ENCODE results near the gene RPS3. TPM values are rescaled to one million over a fixed set of nuclear protein-coding genes. Genes with fewer than 3 reads are reported as not detected.
"Not testable (repeated sequence)": the region's sequence is repeated elsewhere in the genome, so short reads cannot be mapped to it uniquely, and the experiment has no call there.

RPS3 gene
- total RNA-seq, 2 donors from 2014 or later, result 4,623 to 5,372 TPM

DNA sequence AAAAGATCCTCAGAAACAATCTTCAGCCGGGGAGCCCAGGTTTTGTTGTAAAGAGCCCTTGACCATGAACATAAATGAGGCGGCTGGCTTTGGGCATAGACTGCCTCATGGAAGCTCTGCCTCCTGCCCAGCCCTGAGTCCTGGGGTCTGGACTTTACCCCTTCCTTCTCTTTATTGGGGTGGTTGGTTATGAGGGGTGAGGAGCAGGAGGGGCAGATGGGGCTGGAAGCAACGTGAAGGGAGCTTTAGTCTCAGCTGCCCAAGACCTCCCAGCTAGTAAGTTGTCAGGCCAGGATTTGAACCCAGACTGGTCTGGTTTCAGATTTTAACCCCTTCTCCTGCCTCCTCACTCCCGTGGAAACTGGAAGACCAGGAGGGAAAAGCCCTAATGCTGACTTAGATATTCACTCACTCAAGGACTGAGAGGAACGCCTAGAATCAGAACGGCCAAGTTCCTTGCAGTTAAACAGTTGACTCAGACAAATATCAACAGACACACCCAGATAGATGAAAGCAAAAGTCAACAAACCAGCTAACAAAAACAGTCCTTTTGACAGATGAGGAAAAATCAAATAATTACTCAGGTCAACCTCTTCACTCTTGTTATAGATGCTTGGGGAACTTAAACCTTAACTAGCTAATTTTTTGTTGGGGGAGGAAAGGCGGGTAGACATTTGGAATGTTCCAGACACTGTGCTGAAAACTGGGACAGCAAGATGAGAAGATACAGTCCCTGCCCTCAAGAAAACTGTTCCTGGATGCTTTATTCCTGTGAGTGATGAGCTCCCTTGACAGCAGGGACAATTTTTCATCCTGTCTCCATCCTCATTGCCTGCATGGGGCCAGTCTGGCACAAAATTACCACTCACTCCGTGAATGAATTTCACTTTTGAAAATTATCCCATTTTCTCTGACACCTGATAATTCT lies 27.1 kb upstream of the RPS3 start:
- Mint-ChIP-seq H3K4me1 (no peaks in the 10 kb centered on the region), H3K4me3 (no peak overlapping the region), H3K9me3 (no peaks in the 10 kb centered on the region), H3K27ac (no peak overlapping the region), H3K27me3 (no peaks in the 10 kb centered on the region), H3K36me3 (ENCODE audit: low read depth) (no peaks in the 10 kb centered on the region)
- no peak for ATAC-seq (replicated peaks)

DNA sequence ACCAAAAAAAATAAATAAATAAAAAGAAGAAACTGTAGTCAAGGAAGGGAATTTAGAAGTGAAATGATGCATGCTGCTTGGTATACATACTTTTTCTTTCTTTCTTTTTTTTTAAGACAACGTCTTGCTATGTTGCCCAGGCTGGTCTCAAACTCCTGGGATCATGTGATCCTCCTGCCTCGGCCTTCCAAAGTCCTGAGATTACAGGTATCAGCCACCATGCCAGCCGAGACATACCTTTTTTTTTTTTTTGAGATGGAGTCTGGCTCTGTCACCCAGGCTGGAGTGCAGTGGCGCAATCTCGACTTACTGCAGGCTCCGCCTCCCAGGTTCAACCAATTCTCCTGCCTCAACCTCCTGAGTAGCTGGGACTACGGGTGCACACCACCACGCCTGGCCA lies 26.1 kb upstream of the RPS3 start:
- Mint-ChIP-seq H3K27ac (no peak overlapping the region), H3K36me3 (ENCODE audit: low read depth) (no peaks in the 10 kb centered on the region), H3K27me3 (no peaks in the 10 kb centered on the region), H3K4me3 (no peak overlapping the region), H3K4me1 (no peaks in the 10 kb centered on the region), H3K9me3 (no peaks in the 10 kb centered on the region)
- ATAC-seq (replicated peaks), result no peak

DNA sequence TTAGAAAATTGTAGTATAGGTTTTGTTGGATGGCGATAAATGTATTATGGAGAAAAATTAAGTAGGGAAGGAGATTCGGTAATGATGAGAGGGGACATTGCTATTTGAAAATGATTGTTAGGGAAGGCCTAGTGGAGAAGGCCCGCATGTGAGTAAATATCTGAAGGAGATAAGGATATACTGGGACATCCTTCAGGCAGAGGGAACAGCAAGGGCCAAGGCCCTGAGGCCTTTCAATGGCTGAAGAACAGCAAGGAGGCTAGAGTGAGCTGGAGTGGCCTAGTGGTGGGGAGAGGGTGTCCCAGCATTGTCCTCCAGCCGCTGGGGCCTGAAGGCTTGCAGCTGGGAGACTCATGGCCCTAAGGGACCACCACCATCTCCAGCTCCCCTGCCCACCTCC lies 24.7 kb upstream of the RPS3 start:
- H3K36me3 Mint-ChIP-seq (ENCODE audit: low read depth), result no peaks in the 10 kb centered on the region
- H3K4me1 Mint-ChIP-seq, result no peaks in the 10 kb centered on the region
- H3K27me3 Mint-ChIP-seq, result no peaks in the 10 kb centered on the region
- H3K27ac Mint-ChIP-seq, result no peak overlapping the region
- no peaks in the 10 kb centered on the region for H3K9me3 Mint-ChIP-seq
- ATAC-seq (replicated peaks), result no peak
- H3K4me3 Mint-ChIP-seq, result no peak overlapping the region

DNA sequence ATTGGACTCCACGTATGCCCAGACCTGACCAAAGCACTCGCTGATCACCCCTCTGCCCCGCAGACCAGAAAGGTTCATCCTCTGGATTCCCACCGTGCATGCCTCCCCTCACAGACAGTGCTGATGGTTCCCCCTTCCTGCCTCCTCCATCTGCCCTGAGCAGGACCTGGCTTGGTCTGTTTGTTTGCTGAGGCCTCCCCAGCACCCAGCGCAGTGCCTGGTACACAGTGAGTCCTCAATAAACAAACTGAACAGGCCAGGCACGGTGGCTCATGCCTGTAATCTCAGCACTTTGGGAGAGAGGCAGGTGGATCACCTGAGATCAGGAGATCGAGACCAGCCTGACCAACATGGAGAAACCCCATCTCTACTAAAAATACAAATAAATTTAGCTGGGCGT lies 23.7 kb upstream of the RPS3 start:
- Mint-ChIP-seq H3K4me1 (no peaks in the 10 kb centered on the region), H3K27me3 (no peaks in the 10 kb centered on the region), H3K36me3 (ENCODE audit: low read depth) (no peaks in the 10 kb centered on the region), H3K4me3 (no peak overlapping the region), H3K27ac (no peak overlapping the region), H3K9me3 (no peaks in the 10 kb centered on the region)
- ATAC-seq (replicated peaks), result no peak

DNA sequence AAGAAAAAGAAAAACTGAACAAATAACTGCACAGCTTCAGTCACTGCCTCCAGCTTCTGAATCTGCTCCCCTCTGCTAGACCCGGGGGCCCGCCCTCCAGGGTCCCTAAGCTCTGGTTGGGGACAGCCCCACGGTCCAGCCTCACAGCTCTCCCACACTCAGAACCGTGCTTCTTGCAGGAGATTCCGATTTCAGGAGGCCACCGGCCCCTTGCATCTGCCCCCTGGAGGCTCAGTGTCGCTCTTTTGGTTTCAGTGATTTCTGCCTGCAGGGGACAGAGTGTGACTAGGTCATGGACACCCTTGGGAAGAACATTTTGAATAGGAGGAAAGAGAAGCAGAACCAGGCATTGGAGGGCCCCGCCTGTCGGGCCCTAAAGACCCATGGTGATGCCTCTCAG lies 23.1 kb upstream of the RPS3 start:
- no peak overlapping the region for H3K4me3 Mint-ChIP-seq
- no peak for ATAC-seq (replicated peaks)
- H3K27me3 Mint-ChIP-seq, result no peaks in the 10 kb centered on the region
- no peaks in the 10 kb centered on the region for H3K9me3 Mint-ChIP-seq
- H3K36me3 Mint-ChIP-seq (ENCODE audit: low read depth), result no peaks in the 10 kb centered on the region
- H3K27ac Mint-ChIP-seq, result no peak overlapping the region
- no peaks in the 10 kb centered on the region for H3K4me1 Mint-ChIP-seq

DNA sequence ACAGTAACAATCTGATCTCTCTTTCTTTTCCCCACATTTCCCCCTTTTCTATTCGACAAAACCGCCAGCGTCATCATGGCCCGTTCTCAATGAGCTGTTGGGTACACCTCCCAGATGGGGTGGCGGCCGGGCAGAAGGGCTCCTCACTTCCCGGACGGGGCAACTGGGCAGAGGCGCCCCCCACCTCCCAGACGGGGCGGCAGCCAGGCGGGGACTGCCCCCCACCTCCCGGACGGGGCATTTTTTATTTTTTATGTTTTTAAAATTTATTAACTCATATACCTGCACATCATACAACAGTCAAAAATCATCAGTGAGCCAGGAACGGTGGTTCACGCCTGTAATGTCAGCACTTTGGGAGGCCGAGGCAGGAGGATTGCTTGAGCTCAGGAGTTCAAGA lies 20.5 kb upstream of the RPS3 start:
- not testable (repeated sequence) for H3K36me3 Mint-ChIP-seq (ENCODE audit: low read depth); H3K27me3 Mint-ChIP-seq; H3K27ac Mint-ChIP-seq; H3K4me3 Mint-ChIP-seq; H3K4me1 Mint-ChIP-seq; ATAC-seq (replicated peaks); H3K9me3 Mint-ChIP-seq

DNA sequence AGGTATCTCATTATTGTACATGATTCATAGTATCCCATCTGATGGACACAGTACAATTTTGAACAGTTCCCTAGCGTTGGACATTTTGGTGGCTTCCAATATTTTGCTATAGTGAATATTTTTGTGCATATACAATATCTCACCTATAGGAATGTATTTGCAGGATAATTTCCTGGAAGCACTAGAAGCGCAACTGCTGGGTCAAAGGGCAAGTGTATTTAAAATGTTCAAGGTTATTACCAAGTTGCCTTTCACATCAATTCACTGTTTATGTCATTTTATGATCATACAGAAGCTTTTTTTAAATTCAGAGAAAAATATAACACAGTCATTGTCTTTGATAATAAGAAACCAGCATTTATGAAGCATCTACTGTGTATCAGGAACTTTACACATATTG lies 19.1 kb upstream of the RPS3 start:
- no peak overlapping the region for H3K4me3 Mint-ChIP-seq
- ATAC-seq (replicated peaks), result no peak
- H3K9me3 Mint-ChIP-seq, result no peaks in the 10 kb centered on the region
- peak overlapping the region; percentile 27 for H3K27ac Mint-ChIP-seq
- H3K27me3 Mint-ChIP-seq, result no peaks in the 10 kb centered on the region
- no peaks in the 10 kb centered on the region for H3K36me3 Mint-ChIP-seq (ENCODE audit: low read depth)
- peaks cover 9% of the 10 kb centered on the region for H3K4me1 Mint-ChIP-seq

DNA sequence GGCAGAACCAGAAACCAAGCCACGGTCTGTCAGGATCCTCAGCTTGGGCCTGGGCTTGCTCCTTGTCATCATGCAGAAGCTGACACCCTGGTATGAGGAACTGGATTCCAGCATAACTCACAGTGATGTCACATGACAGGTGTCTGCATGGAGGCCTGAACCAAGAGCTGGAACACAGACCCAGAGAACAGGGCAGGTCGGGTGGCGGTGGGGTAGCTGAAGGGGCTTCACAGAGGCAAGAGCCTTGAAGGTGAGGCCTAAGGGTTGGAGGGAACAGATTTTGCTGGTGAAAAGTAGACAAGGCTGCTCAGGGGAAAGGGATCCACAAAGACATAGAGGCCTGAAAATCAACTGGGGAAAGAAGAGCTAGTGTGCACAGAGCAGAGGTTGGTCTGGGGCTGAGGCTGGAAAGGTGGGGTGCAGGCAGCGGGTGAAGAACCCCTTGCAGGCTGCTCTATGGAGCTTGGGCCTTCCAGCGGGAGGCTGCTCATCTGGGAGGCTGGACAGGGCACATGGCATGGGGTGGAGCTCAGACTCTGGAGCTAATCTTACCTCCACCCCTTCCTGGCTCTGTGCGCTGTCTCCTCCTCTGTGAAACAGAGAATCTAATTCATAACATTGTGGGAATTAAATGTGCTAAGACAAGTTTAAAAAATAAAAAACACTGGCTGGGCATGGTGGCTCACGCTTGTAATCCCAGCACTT lies 18.4 kb upstream of the RPS3 start:
- H3K36me3 Mint-ChIP-seq (ENCODE audit: low read depth), result no peaks in the 10 kb centered on the region
- no peaks in the 10 kb centered on the region for H3K9me3 Mint-ChIP-seq
- ATAC-seq (replicated peaks), result no peak

DNA sequence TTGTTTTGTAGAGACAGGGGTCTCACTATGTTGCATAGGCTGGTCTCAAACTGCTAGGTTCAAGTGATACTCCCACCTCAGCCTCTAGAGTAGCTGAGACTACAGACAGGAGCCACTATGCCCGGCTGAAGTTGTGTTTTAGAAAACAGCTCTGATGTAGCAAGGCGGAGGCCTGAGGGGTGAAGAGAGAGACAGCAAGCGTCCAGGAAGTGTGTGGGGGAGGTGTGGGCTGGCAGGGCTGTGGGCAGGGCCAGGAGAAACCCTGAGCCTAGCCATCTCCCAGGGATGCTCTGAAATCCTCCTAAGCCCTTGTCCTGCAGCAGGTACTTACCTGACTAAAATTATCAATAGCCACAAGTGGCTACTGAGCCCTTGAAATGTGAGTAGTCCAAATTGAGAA lies 16.1 kb upstream of the RPS3 start:
- no peaks in the 10 kb centered on the region for H3K9me3 Mint-ChIP-seq
- no peak for ATAC-seq (replicated peaks)
- no peaks in the 10 kb centered on the region for H3K36me3 Mint-ChIP-seq (ENCODE audit: low read depth)
- H3K27ac Mint-ChIP-seq, result peak overlapping the region; percentile 68
- peak overlapping the region; percentile 7 for H3K4me3 Mint-ChIP-seq
- peaks cover 9% of the 10 kb centered on the region for H3K4me1 Mint-ChIP-seq
- H3K27me3 Mint-ChIP-seq, result no peaks in the 10 kb centered on the region

More for the DNA sequence above, 18.4 kb upstream of the RPS3 start:
- H3K4me1 Mint-ChIP-seq, result peaks cover 9% of the 10 kb centered on the region
- peak overlapping the region; percentile 27 for H3K27ac Mint-ChIP-seq
- no peaks in the 10 kb centered on the region for H3K27me3 Mint-ChIP-seq
- no peak overlapping the region for H3K4me3 Mint-ChIP-seq

DNA sequence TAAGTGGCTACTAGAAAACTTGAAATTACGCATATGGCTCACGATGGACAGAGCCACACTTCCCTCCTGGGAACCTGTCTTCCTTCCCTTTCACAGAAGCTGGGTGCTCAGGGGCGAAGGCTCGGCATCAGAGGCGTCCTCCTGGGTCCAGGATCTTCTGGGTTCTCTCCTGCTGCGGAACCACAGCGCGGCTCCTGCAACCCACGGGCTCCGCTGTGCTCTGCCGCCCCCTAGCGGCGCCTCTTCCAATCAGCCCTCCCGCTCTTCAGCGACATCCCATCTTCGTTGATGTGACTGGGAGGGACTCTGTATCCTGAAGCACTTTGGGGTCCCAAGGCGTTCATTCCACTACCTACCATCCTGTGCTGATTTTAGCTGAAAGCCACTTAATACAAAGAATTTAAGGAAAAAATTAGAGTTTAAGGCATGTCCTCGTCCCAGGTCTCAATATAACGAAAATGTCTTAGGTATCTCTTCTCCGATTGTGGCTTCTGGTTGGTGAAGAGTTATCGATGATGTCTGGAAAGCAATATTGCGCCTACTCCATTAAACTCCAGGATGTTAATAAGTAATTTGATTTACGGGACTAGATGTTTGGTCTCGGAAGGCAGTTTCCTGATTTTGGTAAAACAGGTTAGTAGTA lies 14.8 kb upstream of the RPS3 start:
- ATAC-seq (replicated peaks), result peak; percentile 85
- Mint-ChIP-seq H3K9me3 (no peaks in the 10 kb centered on the region), H3K36me3 (ENCODE audit: low read depth) (no peaks in the 10 kb centered on the region), H3K27ac (peak overlapping the region; percentile 5), H3K4me1 (peaks cover 9% of the 10 kb centered on the region), H3K4me3 (peak overlapping the region; percentile 17), H3K27me3 (no peaks in the 10 kb centered on the region)

DNA sequence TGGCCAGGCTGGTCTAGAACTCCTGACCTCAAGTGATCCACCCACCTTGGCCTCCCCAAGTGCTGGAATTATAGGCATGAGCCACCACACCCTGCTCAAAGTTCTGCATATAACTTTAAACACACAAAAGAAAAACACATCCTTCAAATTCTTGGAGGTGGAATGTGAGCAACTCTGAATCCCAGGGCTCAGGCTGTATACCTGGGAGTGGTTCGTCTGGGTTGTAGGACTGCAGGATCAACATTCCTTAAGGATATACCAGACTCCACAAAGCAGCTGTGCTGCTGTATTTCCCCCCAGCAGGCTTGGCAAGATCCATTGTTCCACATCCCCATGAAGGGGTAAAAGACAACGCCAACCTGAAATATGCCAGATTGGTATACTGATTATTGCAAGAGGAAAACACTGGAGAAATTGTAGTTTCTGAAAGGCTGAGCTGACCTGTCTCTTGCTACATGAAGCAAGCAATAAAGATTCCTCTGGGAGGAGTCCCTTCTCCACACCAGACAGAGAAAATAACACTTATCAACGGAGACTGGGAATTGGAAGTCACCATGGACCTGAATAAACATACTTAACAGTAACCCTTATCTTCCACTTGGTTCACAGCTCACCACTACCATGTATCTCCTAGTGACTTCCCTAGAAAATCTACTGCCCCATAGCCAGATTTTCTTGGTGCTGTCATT lies 12.2 kb upstream of the RPS3 start:
- H3K27ac Mint-ChIP-seq, result no peak overlapping the region
- H3K36me3 Mint-ChIP-seq (ENCODE audit: low read depth), result no peaks in the 10 kb centered on the region
- ATAC-seq (replicated peaks), result no peak
- no peaks in the 10 kb centered on the region for H3K27me3 Mint-ChIP-seq
- H3K4me1 Mint-ChIP-seq, result peaks cover 9% of the 10 kb centered on the region
- H3K4me3 Mint-ChIP-seq, result no peak overlapping the region
- H3K9me3 Mint-ChIP-seq, result no peaks in the 10 kb centered on the region

DNA sequence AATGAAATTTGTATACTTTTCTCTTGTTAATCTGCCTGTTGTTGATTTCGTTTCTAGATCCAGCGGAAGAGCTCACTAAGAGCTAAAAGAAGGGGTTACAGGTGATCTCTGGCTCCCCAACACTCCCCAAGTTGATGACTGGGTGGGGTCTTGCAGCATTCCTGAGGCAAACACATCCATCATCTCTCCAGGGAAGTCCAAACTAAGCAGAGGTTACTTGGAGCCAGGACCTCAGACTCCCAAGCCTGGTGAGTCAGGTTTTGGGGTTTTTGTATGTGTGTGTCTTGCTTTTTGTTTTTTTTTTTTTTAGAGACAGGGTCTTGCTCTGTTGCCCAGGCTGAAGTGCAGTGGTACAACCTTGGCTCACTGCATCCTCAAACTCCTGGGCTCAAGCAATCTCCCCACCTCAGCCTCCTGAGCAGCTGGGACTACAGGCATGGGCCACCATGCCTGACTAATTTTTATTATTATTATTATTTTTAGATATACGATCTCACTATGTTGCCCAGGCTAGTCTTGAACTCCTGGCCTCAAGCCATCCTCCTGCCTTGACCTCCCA lies 11.5 kb upstream of the RPS3 start:
- no peak overlapping the region for H3K4me3 Mint-ChIP-seq
- peaks cover 9% of the 10 kb centered on the region for H3K4me1 Mint-ChIP-seq
- H3K36me3 Mint-ChIP-seq (ENCODE audit: low read depth), result no peaks in the 10 kb centered on the region
- H3K27ac Mint-ChIP-seq, result no peak overlapping the region
- no peaks in the 10 kb centered on the region for H3K9me3 Mint-ChIP-seq
- no peak for ATAC-seq (replicated peaks)
- H3K27me3 Mint-ChIP-seq, result no peaks in the 10 kb centered on the region

DNA sequence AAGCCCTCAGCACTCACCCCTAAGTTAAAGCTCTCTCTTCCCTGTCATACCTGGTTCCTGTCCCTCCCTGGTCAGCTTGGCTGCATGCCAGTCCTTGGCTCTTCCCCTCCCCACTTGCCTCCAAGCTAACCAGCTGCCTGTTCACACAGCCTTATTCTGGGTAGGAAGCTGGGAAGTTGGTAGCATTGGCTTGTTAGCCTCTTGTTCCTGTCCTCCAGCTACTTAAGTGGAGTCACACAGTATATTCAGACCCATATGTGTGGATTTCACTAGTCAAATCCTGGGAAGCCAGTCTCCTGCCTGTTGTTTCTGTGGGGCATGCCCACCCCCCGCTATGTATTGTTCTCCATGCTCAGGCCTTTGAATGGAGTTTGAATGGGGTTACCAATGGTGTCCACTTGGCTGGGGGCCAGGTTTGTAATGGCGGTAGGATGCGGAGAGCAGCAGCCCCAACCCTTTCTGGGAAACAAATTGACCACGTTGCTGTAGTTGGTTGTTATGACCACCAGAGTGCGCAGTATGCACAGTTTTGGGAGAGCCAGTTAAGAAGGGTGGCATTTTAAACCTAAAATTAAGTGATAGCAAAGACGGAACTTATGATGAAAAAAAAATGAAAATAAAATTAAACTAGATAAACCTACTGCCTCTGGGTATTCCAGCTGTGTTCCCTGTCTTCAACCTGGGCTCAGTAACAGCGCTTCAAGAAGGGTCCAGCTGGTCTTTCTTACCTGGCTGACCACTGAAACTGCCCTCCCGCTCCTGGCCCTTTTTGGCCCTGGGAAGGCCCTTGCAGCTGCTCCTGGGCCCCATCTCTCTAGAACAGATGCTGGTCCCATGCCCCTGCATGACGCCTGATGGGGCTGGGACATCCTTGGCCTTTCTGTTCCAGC lies 10.7 kb upstream of the RPS3 start:
- H3K36me3 Mint-ChIP-seq (ENCODE audit: low read depth), result no peaks in the 10 kb centered on the region
- peak; percentile 83 for ATAC-seq (replicated peaks)
- H3K27ac Mint-ChIP-seq, result no peak overlapping the region
- H3K27me3 Mint-ChIP-seq, result no peaks in the 10 kb centered on the region
- H3K4me3 Mint-ChIP-seq, result no peak overlapping the region
- no peaks in the 10 kb centered on the region for H3K9me3 Mint-ChIP-seq
- H3K4me1 Mint-ChIP-seq, result peaks cover 5% of the 10 kb centered on the region
